ENCODE data around the gene TNFAIP3. TPM values are rescaled to one million over a fixed set of nuclear protein-coding genes. Genes with fewer than 3 reads are reported as not detected.

TNFAIP3 gene
- total and polyA plus RNA-seq, 2 donors (not counting 1 experiment from before 2014, with no cell fraction given) = 86.2 to 92.0 TPM

- under 1% methylated on average over 31 of the region's 32 CpGs for WGBS (ENCODE audit: insufficient coverage)
- Histone ChIP-seq H3K27me3 (replicated peaks in 1 of 4; ENCODE audit: control extremely low read depth in 1 of 4, control insufficient read depth in 3 of 4, insufficient read depth in 4 of 4, low read length in 3 of 4) (no peaks in the 10 kb centered on the region), H3K9ac (ENCODE audit: low read length) (peak overlapping the region; percentile 94), H3K4me2 (replicated peaks; ENCODE audit: low read depth, low read length, poor library complexity, severe bottlenecking) (peak overlapping the region; percentile 75), H4K20me1 (ENCODE audit: control insufficient read depth, insufficient read depth, low read length, poor library complexity, severe bottlenecking) (peaks cover 27% of the 10 kb centered on the region), H3K9me3 (ENCODE audit: control extremely low read depth in 1 of 3, control insufficient read depth in 2 of 3, insufficient read depth in 1 of 3, low read length in 2 of 3) (no peaks in the 10 kb centered on the region), H3K79me2 (ENCODE audit: control insufficient read depth, insufficient read depth, low read length) (peaks cover 55% of the 10 kb centered on the region), H3K36me3 (replicated peaks in 1 of 2; ENCODE audit: control extremely low read depth in 1 of 2, control insufficient read depth in 1 of 2, extremely low read depth in 1 of 2, insufficient read depth in 2 of 2, low read length in 1 of 2) (peaks cover 0 to 8% of the 10 kb centered on the region in 2 experiments), H3K4me1 (ENCODE audit: control insufficient read depth in 2 of 2, insufficient read depth in 2 of 2, low read length in 2 of 2) (peaks cover 48 to 49% of the 10 kb centered on the region in 2 donors), H2AFZ (ENCODE audit: insufficient read depth, low read depth, low read length, poor library complexity, severe bottlenecking) (peak overlapping the region; percentile 65), H3K27ac (ENCODE audit: low read length in 2 of 2) (peak overlapping the region; percentile 96), H3K4me3 (ENCODE audit: control extremely low read depth in 1 of 5, extremely low read depth in 1 of 5, insufficient read depth in 1 of 5, low read depth in 2 of 5, low read length in 4 of 5) (peak overlapping the region; percentile 95 to 99 (median 96))
- POLR2A ChIA-PET = interaction anchor here (0.6 to 1.7 kb wide), 9 partner anchors 57 to 1103 kb away, joined by 3 to 10 read pairs (median 6); no protein-coding TSS in a partner anchor
- ATAC-seq (ENCODE audit: low read depth) (peak; percentile 0), DNase-seq (peak; percentile 59)
- intact Hi-C loops (cut with micrococcal nuclease) = loop anchor here (1.0 to 10.0 kb wide), 12 partner anchors 59 to 1581 kb away; partner anchors contain the start of genes BCLAF1, CCDC28A, IFNGR1 and MAP3K5
- H3K27ac Mint-ChIP-seq = peak overlapping the region; percentile 99
- H3K27me3 Mint-ChIP-seq = no peaks in the 10 kb centered on the region
- H3K9me3 Mint-ChIP-seq (ENCODE audit: insufficient read depth) = no peaks in the 10 kb centered on the region
- CTCF ChIA-PET = interaction anchor here (0.6 to 13.4 kb wide), 19 partner anchors 8 to 163 kb away, joined by 3 to 199 read pairs (median 5); no protein-coding TSS in a partner anchor
- peak overlapping the region; percentile 94 for H3K4me3 Mint-ChIP-seq
- peaks cover 58% of the 10 kb centered on the region for H3K4me1 Mint-ChIP-seq
- TF ChIP-seq EZH2 (IDR thresholded peaks at IDR 0.05; ENCODE audit: borderline replicate concordance, insufficient read depth, low read depth, low read length, poor library complexity, severe bottlenecking) (no peak), CTCF (IDR thresholded peaks at IDR 0.05) (no peak)
These were observed 838 bp downstream of the TNFAIP3 start for GRCh38 chr6:137867685-137868509.
